ENCODE results near the gene GCNT3. TPM values are rescaled to one million over a fixed set of nuclear protein-coding genes. Genes with fewer than 3 reads are reported as not detected.

GCNT3 gene
- total and polyA plus RNA-seq, 4 donors: 0.63 to 3.7 (median 2.3) TPM

- no peak overlapping the region for H3K27ac ChIP-seq (ENCODE audit: low read depth in 1 of 2, low read length in 1 of 2)
- ATAC-seq (ENCODE audit: insufficient read depth, low FRiP score) (no peak), DNase-seq (no peak)
- H3K4me1 ChIP-seq (ENCODE audit: control insufficient read depth in 5 of 5, insufficient read depth in 5 of 5, low read length in 5 of 5): no peaks in the 10 kb centered on the region
- no peak for TF ChIP-seq CTCF (IDR thresholded peaks at IDR 0.05; ENCODE audit: control extremely low read depth, extremely low read depth)
- no peaks in the 10 kb centered on the region for H3K36me3 ChIP-seq (ENCODE audit: control insufficient read depth in 4 of 4, insufficient read depth in 4 of 4, low read length in 4 of 4)
- no peak overlapping the region for H3K9ac ChIP-seq (ENCODE audit: insufficient read depth in 1 of 2, low read length in 2 of 2)
- no peak overlapping the region for H3K4me3 ChIP-seq
- H3K9me3 ChIP-seq (ENCODE audit: control insufficient read depth in 4 of 4, insufficient read depth in 3 of 4, low read length in 3 of 4): no peaks in the 10 kb centered on the region
- no peaks in the 10 kb centered on the region for H3K27me3 ChIP-seq (ENCODE audit: control insufficient read depth in 3 of 3, insufficient read depth in 3 of 3, low read length in 2 of 3)
- WGBS, 2 donors: 94 to 96% methylated on average over 6 of the region's 6 CpGs
Observed at GRCh38 chr15:59571606-59572005, 40.0 kb upstream of the GCNT3 start.

- 86 to 89% methylated on average over 3 of the region's 3 CpGs for WGBS, 2 donors
- DNase-seq: no peak
- no peak overlapping the region for H3K4me3 ChIP-seq
Observed at GRCh38 chr15:59583088-59583487, 28.5 kb upstream of the GCNT3 start.

GRCh38 chr15:59587085-59587826 lies 24.3 kb upstream of the GCNT3 start:
- DNase-seq: no peak
- no peak overlapping the region for H3K9ac ChIP-seq (ENCODE audit: insufficient read depth in 1 of 2, low read length in 2 of 2)
- no peaks in the 10 kb centered on the region for H3K27me3 ChIP-seq (ENCODE audit: control insufficient read depth in 3 of 3, insufficient read depth in 3 of 3, low read length in 2 of 3)
- no peak overlapping the region for H3K4me3 ChIP-seq
- no peak for TF ChIP-seq CTCF (IDR thresholded peaks at IDR 0.05; ENCODE audit: control extremely low read depth, extremely low read depth)
- H3K27ac ChIP-seq (ENCODE audit: low read depth in 1 of 2, low read length in 1 of 2): no peak overlapping the region
- 38 to 49% methylated on average over 3 of the region's 3 CpGs for WGBS, 2 donors
- no peaks in the 10 kb centered on the region for H3K4me1 ChIP-seq (ENCODE audit: control insufficient read depth in 5 of 5, insufficient read depth in 5 of 5, low read length in 5 of 5)
- no peaks in the 10 kb centered on the region for H3K9me3 ChIP-seq (ENCODE audit: control insufficient read depth in 4 of 4, insufficient read depth in 3 of 4, low read length in 3 of 4)
- H3K36me3 ChIP-seq (ENCODE audit: control insufficient read depth in 4 of 4, insufficient read depth in 4 of 4, low read length in 4 of 4): no peaks in the 10 kb centered on the region
- ATAC-seq (ENCODE audit: insufficient read depth, low FRiP score): no peak

More at GRCh38 chr15:59583088-59583487, 28.5 kb upstream of the GCNT3 start:
- Histone ChIP-seq H3K36me3 (ENCODE audit: control insufficient read depth in 4 of 4, insufficient read depth in 4 of 4, low read length in 4 of 4) (no peaks in the 10 kb centered on the region), H3K27me3 (ENCODE audit: control insufficient read depth in 3 of 3, insufficient read depth in 3 of 3, low read length in 2 of 3) (no peaks in the 10 kb centered on the region), H3K9ac (ENCODE audit: insufficient read depth in 1 of 2, low read length in 2 of 2) (no peak overlapping the region), H3K4me1 (ENCODE audit: control insufficient read depth in 5 of 5, insufficient read depth in 5 of 5, low read length in 5 of 5) (no peaks in the 10 kb centered on the region), H3K27ac (ENCODE audit: low read depth in 1 of 2, low read length in 1 of 2) (no peak overlapping the region), H3K9me3 (ENCODE audit: control insufficient read depth in 4 of 4, insufficient read depth in 3 of 4, low read length in 3 of 4) (no peaks in the 10 kb centered on the region)
- TF ChIP-seq CTCF (IDR thresholded peaks at IDR 0.05; ENCODE audit: control extremely low read depth, extremely low read depth): no peak
- ATAC-seq (ENCODE audit: insufficient read depth, low FRiP score): no peak

- Histone ChIP-seq H3K27ac (ENCODE audit: low read depth in 1 of 2, low read length in 1 of 2) (no peak overlapping the region), H3K4me3 (no peak overlapping the region), H3K36me3 (ENCODE audit: control insufficient read depth in 4 of 4, insufficient read depth in 4 of 4, low read length in 4 of 4) (no peaks in the 10 kb centered on the region), H3K9ac (ENCODE audit: insufficient read depth in 1 of 2, low read length in 2 of 2) (no peak overlapping the region), H3K27me3 (ENCODE audit: control insufficient read depth in 3 of 3, insufficient read depth in 3 of 3, low read length in 2 of 3) (no peaks in the 10 kb centered on the region), H3K9me3 (ENCODE audit: control insufficient read depth in 4 of 4, insufficient read depth in 3 of 4, low read length in 3 of 4) (no peaks in the 10 kb centered on the region), H3K4me1 (ENCODE audit: control insufficient read depth in 5 of 5, insufficient read depth in 5 of 5, low read length in 5 of 5) (no peaks in the 10 kb centered on the region)
- ATAC-seq (ENCODE audit: insufficient read depth, low FRiP score) (no peak), DNase-seq (no peak)
- TF ChIP-seq CTCF (IDR thresholded peaks at IDR 0.05; ENCODE audit: control extremely low read depth, extremely low read depth): no peak
- WGBS, 2 donors: 74 to 75% methylated on average over 7 of the region's 7 CpGs
Observed at GRCh38 chr15:59590027-59590426, 21.6 kb upstream of the GCNT3 start.
